ENCODE data around the gene CCDC9B.
A peak's percentile ranks its signal among the peaks of the same experiment; 100 is the strongest.

The CCDC9B gene

GRCh38 chr15:40340740-40341400, at the start of gene CCDC9B:
Gene CCDC9B (minus strand): TSS chr15:40340939. CDS start chr15:40340819, 120 bp downstream.
- TF ChIP-seq ZFP3 (CRISPR knock-in tag; IDR thresholded peaks at IDR 0.05) (no peak), ZNF8 (CRISPR knock-in tag; IDR thresholded peaks at IDR 0.05) (no peak), ZNF70 (CRISPR knock-in tag; IDR thresholded peaks at IDR 0.05) (no peak), BACH2 (CRISPR knock-in tag; IDR thresholded peaks at IDR 0.05; ENCODE audit: borderline replicate concordance) (no peak), CSDC2 (CRISPR knock-in tag; IDR thresholded peaks at IDR 0.05) (no peak), ISL1 (CRISPR knock-in tag; IDR thresholded peaks at IDR 0.05) (no peak), ARNTL (CRISPR knock-in tag; IDR thresholded peaks at IDR 0.05; ENCODE audit: borderline replicate concordance, low read depth) (no peak), PATZ1 (CRISPR knock-in tag; IDR thresholded peaks at IDR 0.05; ENCODE audit: borderline replicate concordance) (no peak), POU6F1 (CRISPR knock-in tag; IDR thresholded peaks at IDR 0.05; ENCODE audit: borderline replicate concordance, low read depth) (no peak), TOX (CRISPR knock-in tag; IDR thresholded peaks at IDR 0.05; ENCODE audit: borderline replicate concordance) (no peak), ZNF565 (CRISPR knock-in tag; conservative IDR thresholded peaks at IDR 0.05; ENCODE audit: low read depth) (no peak), SNAI2 (CRISPR knock-in tag; IDR thresholded peaks at IDR 0.05) (no peak), TCF4 (CRISPR knock-in tag; IDR thresholded peaks at IDR 0.05; ENCODE audit: borderline replicate concordance) (no peak), ZFP30 (CRISPR knock-in tag; IDR thresholded peaks at IDR 0.05) (no peak), PPARA (CRISPR knock-in tag; IDR thresholded peaks at IDR 0.05; ENCODE audit: borderline replicate concordance) (no peak), ZC3H10 (CRISPR knock-in tag; IDR thresholded peaks at IDR 0.05) (no peak), ESRRG (CRISPR knock-in tag; IDR thresholded peaks at IDR 0.05) (no peak)
- TF ChIP-seq, protein P1, sequence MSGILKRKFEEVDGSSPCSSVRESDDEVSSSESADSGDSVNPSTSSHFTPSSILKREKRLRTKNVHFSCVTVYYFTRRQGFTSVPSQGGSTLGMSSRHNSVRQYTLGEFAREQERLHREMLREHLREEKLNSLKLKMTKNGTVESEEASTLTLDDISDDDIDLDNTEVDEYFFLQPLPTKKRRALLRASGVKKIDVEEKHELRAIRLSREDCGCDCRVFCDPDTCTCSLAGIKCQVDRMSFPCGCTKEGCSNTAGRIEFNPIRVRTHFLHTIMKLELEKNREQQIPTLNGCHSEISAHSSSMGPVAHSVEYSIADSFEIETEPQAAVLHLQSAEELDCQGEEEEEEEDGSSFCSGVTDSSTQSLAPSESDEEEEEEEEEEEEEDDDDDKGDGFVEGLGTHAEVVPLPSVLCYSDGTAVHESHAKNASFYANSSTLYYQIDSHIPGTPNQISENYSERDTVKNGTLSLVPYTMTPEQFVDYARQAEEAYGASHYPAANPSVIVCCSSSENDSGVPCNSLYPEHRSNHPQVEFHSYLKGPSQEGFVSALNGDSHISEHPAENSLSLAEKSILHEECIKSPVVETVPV (CRISPR knock-in tag; IDR thresholded peaks at IDR 0.05) = no peak
- TF ChIP-seq, protein P2, sequence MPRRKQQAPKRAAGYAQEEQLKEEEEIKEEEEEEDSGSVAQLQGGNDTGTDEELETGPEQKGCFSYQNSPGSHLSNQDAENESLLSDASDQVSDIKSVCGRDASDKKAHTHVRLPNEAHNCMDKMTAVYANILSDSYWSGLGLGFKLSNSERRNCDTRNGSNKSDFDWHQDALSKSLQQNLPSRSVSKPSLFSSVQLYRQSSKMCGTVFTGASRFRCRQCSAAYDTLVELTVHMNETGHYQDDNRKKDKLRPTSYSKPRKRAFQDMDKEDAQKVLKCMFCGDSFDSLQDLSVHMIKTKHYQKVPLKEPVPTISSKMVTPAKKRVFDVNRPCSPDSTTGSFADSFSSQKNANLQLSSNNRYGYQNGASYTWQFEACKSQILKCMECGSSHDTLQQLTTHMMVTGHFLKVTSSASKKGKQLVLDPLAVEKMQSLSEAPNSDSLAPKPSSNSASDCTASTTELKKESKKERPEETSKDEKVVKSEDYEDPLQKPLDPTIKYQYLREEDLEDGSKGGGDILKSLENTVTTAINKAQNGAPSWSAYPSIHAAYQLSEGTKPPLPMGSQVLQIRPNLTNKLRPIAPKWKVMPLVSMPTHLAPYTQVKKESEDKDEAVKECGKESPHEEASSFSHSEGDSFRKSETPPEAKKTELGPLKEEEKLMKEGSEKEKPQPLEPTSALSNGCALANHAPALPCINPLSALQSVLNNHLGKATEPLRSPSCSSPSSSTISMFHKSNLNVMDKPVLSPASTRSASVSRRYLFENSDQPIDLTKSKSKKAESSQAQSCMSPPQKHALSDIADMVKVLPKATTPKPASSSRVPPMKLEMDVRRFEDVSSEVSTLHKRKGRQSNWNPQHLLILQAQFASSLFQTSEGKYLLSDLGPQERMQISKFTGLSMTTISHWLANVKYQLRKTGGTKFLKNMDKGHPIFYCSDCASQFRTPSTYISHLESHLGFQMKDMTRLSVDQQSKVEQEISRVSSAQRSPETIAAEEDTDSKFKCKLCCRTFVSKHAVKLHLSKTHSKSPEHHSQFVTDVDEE (CRISPR knock-in tag; IDR thresholded peaks at IDR 0.05) = no peak
- peak; percentile 68 for ATAC-seq

DNA sequence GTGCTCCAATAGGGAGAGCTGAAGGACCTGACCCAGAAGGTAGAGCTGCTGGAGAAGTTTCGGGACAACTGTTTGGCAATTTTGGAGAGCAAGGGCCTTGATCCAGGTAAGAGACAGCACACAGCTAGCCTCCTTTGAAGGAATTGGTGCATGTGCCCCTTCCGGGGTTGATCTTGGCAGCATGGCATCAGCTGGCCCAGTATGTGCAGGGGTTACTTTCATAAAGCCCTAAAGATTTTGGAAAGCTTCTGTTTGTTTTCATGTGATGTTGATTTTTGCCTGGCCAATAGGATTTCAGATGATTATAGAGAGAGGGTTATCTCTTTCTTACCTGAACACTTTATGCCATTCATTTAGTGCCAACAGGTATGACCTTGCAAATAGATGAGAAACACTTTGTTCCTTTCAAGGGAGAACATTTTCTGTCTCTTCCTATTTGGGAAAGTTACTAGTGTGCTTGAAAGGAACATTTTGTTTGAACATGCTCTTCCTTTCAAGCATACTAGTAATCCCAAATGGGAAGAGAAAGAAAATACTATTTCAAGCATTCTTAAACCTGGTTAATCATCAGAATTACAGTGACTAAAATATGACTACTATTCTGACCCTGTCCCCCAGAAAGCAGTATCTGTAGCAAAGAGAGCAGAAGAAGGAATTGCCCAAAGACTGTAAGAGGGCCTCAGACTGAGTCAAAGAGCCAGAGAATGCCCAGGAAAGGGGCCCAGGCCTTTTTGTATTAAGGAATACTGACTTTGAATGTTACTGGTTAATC, 49.3 kb upstream of the CCDC9B start:
- ATAC-seq = no peak
- TF ChIP-seq ZFP3 (CRISPR knock-in tag; IDR thresholded peaks at IDR 0.05) (no peak), RARB (CRISPR knock-in tag; IDR thresholded peaks at IDR 0.05) (no peak), ZNF8 (CRISPR knock-in tag; IDR thresholded peaks at IDR 0.05) (no peak), ZNF70 (CRISPR knock-in tag; IDR thresholded peaks at IDR 0.05) (no peak), TOX (CRISPR knock-in tag; IDR thresholded peaks at IDR 0.05; ENCODE audit: borderline replicate concordance) (no peak), TCF4 (CRISPR knock-in tag; IDR thresholded peaks at IDR 0.05; ENCODE audit: borderline replicate concordance) (no peak)
- TF ChIP-seq, protein P2 (CRISPR knock-in tag; IDR thresholded peaks at IDR 0.05) = no peak

Data from SK-N-SH treated with all-trans-retinoic acid at 6 μM for 48 hours (cell line).